Aorta (tissue), 5 donors: ENCODE data around the gene AMOTL1. TPM values are rescaled to one million over a fixed set of nuclear protein-coding genes. Genes with fewer than 3 reads are reported as not detected.
A peak's percentile ranks its signal among the peaks of the same experiment; 100 is the strongest.

ENCODE experiments used
- ATAC-seq: fragments of 200-7000 bp; cut with Tn5 transposase; one replicate; pipeline ENCODE4 v1.9.1; 2022; ENCODE audit warnings: moderate library complexity; ENCODE audit not compliant: low FRiP score
- DNase-seq, 2 donors: peaks; one replicate each; pipeline ENCODE4 v3.0.0-alpha.2; 2020
- H3K27ac ChIP-seq, 2 donors: one replicate each; pipeline ENCODE4 v1.5.1; 2013; ENCODE audit warnings: low read length in 2 of 2, mild to moderate bottlenecking in 2 of 2, moderate library complexity in 2 of 2, control low read depth in 1 of 2, inconsistent platforms in 1 of 2, low read depth in 1 of 2
- H3K27me3 ChIP-seq, 2 donors: one replicate each; pipeline ENCODE4 v1.6.1; 2013; ENCODE audit warnings: control low read depth in 1 of 2, low read length in 1 of 2, mild to moderate bottlenecking in 1 of 2, moderate library complexity in 1 of 2; ENCODE audit not compliant: insufficient read depth in 2 of 2, control insufficient read depth in 1 of 2
- H3K36me3 ChIP-seq, 2 donors: one replicate each; pipeline ENCODE4 v1.6.1; 2013; ENCODE audit warnings: control low read depth in 1 of 2, low read length in 1 of 2, mild to moderate bottlenecking in 1 of 2; ENCODE audit not compliant: insufficient read depth in 2 of 2, control insufficient read depth in 1 of 2
- H3K4me1 ChIP-seq, 2 donors: one replicate each; pipeline ENCODE4 v1.6.1; 2013; ENCODE audit warnings: low read length in 2 of 2, control low read depth in 1 of 2, mild to moderate bottlenecking in 1 of 2, moderate library complexity in 1 of 2; ENCODE audit not compliant: insufficient read depth in 2 of 2, control insufficient read depth in 1 of 2
- H3K4me3 ChIP-seq, 2 donors: one replicate each; pipeline ENCODE4 v1.5.1; 2013; ENCODE audit warnings: low read length in 2 of 2, control low read depth in 1 of 2, mild to moderate bottlenecking in 1 of 2
- H3K9me3 ChIP-seq: one replicate; pipeline ENCODE4 v1.6.1; 2013; ENCODE audit warnings: mild to moderate bottlenecking, low read length; ENCODE audit not compliant: control insufficient read depth
- WGBS, 2 donors: extraction: QIAGEN DNeasy Blood & Tissue Kit; methylation state at CpG; one replicate each; pipeline ENCODE4 v1.1.7; 2013; 5-methylcytosine and 5-hydroxymethylcytosine counted together
- intact Hi-C, 2 donors: fragments of 100-400 bp; cut with DNase I; formaldehyde crosslinking; loops; one replicate each; pipeline versions ENCODE4 v1.14.2 to v1.15.0; 2022
- polyA plus RNA-seq, 2 donors: library from polyadenylated mRNA; stranded (reverse); fragments of 200-250 nt; gene quantifications; one replicate each; pipeline ENCODE4 v1.2.3, GENCODE V29; 2013
- total RNA-seq, 2 donors: library from RNA; stranded (reverse); fragmentation: NEBNext Ultra II Directional; extraction: Animal tissue kit (Norgen Biotek cat#: 25700); gene quantifications; one replicate each; pipeline ENCODE4 v1.2.1, GENCODE V29; 2021
- donor health status: healthy with polysubstance abuse.
- donor health status: Bipolar disorder and iron deficiency.
- donor health status: DM: no; HTN: no; CAD: no.
- donor health status: DM: no; HTN: no; CAD: no.
- donor health status: DM: yes; HTN: yes; CAD: no.

Gene AMOTL1
- total and polyA plus RNA-seq, 4 donors, result 12.5 to 78.5 (median 39.6) TPM

DNA sequence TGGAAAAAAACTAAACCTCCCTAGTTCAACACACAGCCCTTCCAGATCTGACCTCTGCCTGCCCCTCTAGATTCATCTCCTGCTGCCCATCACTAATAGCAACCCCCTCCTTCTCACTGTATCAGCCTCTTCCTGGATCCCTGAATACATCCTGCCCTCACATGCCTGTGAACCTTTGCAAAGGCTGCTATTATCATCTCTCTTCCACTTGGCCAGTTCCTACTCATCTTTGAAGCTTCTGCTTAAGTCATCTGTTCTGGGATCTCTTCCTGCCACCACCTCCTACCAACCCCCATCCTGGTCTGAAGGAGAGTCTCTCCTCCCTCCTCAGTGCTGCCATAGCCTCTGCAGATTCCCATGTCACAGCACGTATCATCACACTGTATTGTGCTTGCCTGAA is 38.0 kb upstream of the AMOTL1 start:
- DNase-seq (no peak), ATAC-seq (no peak)
- Histone ChIP-seq H3K4me3 (no peak overlapping the region), H3K27ac (no peak overlapping the region), H3K27me3 (no peaks in the 10 kb centered on the region), H3K36me3 (no peaks in the 10 kb centered on the region), H3K9me3 (no peaks in the 10 kb centered on the region), H3K4me1 (no peaks in the 10 kb centered on the region)
- intact Hi-C loops, result no loop called here
- 87 to 97% methylated on average over 1 of the region's 1 CpG for WGBS, 2 donors

- intact Hi-C loops, result no loop called here
- Histone ChIP-seq H3K27me3 (no peaks in the 10 kb centered on the region), H3K9me3 (no peaks in the 10 kb centered on the region), H3K4me3 (no peak overlapping the region), H3K4me1 (no peaks in the 10 kb centered on the region), H3K27ac (no peak overlapping the region), H3K36me3 (no peaks in the 10 kb centered on the region)
- 86 to 88% methylated on average over 3 of the region's 3 CpGs for WGBS, 2 donors
- DNase-seq (no peak), ATAC-seq (peak; percentile 46)
Observed at GRCh38 chr11:94731880-94732601, 36.1 kb upstream of the AMOTL1 start.

GRCh38 chr11:94732617-94733281 is 35.4 kb upstream of the AMOTL1 start:
- H3K4me3 ChIP-seq, result no peak overlapping the region
- intact Hi-C loops, result no loop called here
- H3K27ac ChIP-seq, result no peak overlapping the region
- DNase-seq (no peak), ATAC-seq (peak; percentile 46)
- no peaks in the 10 kb centered on the region for H3K4me1 ChIP-seq
- no peaks in the 10 kb centered on the region for H3K36me3 ChIP-seq
- H3K9me3 ChIP-seq, result no peaks in the 10 kb centered on the region
- no peaks in the 10 kb centered on the region for H3K27me3 ChIP-seq
- WGBS, 2 donors, result 85 to 86% methylated on average over 7 of the region's 7 CpGs

DNA sequence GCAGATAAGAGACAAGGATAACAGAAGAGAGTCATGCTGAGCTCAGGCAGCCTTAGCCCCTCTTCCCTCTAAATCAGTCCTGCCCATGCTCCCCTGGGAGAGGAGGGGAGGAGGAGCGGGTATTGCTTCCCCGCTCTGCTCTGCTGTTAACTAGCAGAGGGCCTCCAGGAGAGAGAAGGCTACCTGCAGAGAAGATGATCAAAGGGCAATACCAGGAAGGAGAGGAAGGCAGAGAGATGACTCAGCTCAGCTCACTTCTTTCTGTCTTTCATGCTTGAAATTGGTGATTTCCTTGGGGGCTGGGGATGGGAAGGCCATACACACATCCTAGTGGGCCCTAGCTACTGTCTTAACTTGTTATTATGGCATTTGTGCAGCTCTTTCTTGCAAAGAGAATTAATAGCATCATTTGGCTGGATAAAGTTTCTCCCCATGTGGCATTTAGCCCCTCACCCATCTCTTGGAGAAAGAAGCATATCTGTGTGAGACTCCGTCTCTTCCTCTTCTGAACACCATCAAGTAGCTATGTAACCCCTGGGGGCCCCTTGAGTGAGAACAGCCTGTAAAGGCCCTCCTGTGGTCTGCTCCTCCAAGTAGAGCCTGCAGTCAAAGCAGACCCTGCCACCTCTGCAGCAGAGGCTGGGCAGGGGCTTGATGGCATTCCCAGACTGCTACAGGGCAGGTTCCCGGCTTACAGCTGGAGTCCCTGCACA is 33.4 kb upstream of the AMOTL1 start:
- Histone ChIP-seq H3K27me3 (no peaks in the 10 kb centered on the region), H3K36me3 (no peaks in the 10 kb centered on the region), H3K9me3 (no peaks in the 10 kb centered on the region), H3K4me3 (no peak overlapping the region), H3K4me1 (no peaks in the 10 kb centered on the region), H3K27ac (no peak overlapping the region)
- DNase-seq (no peak), ATAC-seq (no peak)
- intact Hi-C loops, result no loop called here
- WGBS, 2 donors, result 94 to 97% methylated on average over 4 of the region's 4 CpGs

- ATAC-seq (no peak), DNase-seq (no peak)
- Histone ChIP-seq H3K27ac (no peak overlapping the region), H3K36me3 (no peaks in the 10 kb centered on the region), H3K4me3 (no peak overlapping the region), H3K9me3 (no peaks in the 10 kb centered on the region), H3K27me3 (no peaks in the 10 kb centered on the region), H3K4me1 (no peaks in the 10 kb centered on the region)
- WGBS, 2 donors, result 89 to 94% methylated on average over 4 of the region's 4 CpGs
- intact Hi-C loops, result no loop called here
Observed at GRCh38 chr11:94735907-94736306, 32.2 kb upstream of the AMOTL1 start.

- Histone ChIP-seq H3K36me3 (no peaks in the 10 kb centered on the region), H3K4me3 (no peak overlapping the region), H3K9me3 (no peaks in the 10 kb centered on the region), H3K4me1 (no peaks in the 10 kb centered on the region), H3K27me3 (no peaks in the 10 kb centered on the region), H3K27ac (no peak overlapping the region)
- intact Hi-C loops, result no loop called here
- no peak for DNase-seq
- 4 to 5% methylated on average over 2 of the region's 2 CpGs for WGBS, 2 donors
- ATAC-seq, result no peak
Observed at GRCh38 chr11:94737171-94737611, 31.0 kb upstream of the AMOTL1 start.

- H3K9me3 ChIP-seq, result no peaks in the 10 kb centered on the region
- no peaks in the 10 kb centered on the region for H3K4me1 ChIP-seq
- H3K27ac ChIP-seq, result no peak overlapping the region
- H3K27me3 ChIP-seq, result no peaks in the 10 kb centered on the region
- intact Hi-C loops, result no loop called here
- 97 to 100% methylated on average over 1 of the region's 1 CpG for WGBS, 2 donors
- H3K4me3 ChIP-seq, result no peak overlapping the region
- no peaks in the 10 kb centered on the region for H3K36me3 ChIP-seq
- no peak for ATAC-seq
- DNase-seq, result no peak
Observed at GRCh38 chr11:94738746-94739145, 29.4 kb upstream of the AMOTL1 start.

- 88 to 100% methylated on average over 2 of the region's 2 CpGs for WGBS, 2 donors
- DNase-seq (no peak), ATAC-seq (no peak)
- Histone ChIP-seq H3K9me3 (no peaks in the 10 kb centered on the region), H3K4me3 (no peak overlapping the region), H3K27ac (no peak overlapping the region), H3K27me3 (no peaks in the 10 kb centered on the region), H3K4me1 (no peaks in the 10 kb centered on the region), H3K36me3 (no peaks in the 10 kb centered on the region)
- intact Hi-C loops, result no loop called here
Observed at GRCh38 chr11:94739331-94739730, 28.8 kb upstream of the AMOTL1 start.
